Superior temporal gyrus (tissue), 1 donor: ENCODE data around the gene MYH15.
"Not testable (repeated sequence)": the region's sequence is repeated elsewhere in the genome, so short reads cannot be mapped to it uniquely, and the experiment has no call there.

Experiments
- DNase-seq: peaks from one replicate; pipeline ENCODE4 v3.0.0-alpha.2; 2016; ENCODE audit errors: extremely low spot score

The MYH15 gene

GRCh38 chr3:108388136-108389132, 122.0 kb downstream of the MYH15 start:
- DNase-seq: peak; percentile 57

GRCh38 chr3:108387063-108387462, 123.3 kb downstream of the MYH15 start:
- no peak for DNase-seq

- no peak for DNase-seq
Measured at GRCh38 chr3:108383306-108383705, 127.1 kb downstream of the MYH15 start.

- DNase-seq: no peak
Measured at GRCh38 chr3:108381529-108382140, 128.8 kb downstream of the MYH15 start.

DNA sequence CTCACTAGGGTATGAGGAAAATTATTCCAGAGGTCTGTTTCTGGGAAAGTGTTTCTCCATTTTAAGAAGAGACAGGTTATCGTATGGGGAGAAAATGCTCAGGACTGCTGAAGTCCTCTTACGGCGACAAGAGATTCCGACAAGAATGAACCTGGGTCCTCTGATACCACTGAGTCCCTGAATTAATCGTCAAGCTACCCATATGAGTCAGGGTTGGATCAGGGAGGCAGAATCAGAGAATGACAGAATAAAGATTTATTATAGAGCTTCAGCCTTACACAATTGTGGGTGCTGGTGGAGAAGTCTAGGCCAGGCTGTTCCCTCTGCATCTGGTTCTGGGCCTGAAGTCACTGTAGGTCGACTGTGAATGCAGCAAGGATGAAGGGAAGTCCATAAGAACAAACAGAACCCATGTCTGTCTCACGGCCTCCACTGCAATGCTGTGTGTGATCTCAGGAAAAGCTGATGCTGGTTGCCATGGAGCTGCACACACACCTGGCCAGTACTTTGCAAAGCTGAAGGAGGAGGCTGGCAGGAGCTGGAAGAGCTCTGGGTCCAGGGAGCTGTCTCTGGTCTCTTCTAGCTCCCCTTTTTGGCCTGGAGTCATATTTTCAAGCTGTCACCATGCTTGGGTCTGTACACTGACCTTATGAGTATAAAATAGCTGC, 130.1 kb downstream of the MYH15 start:
- DNase-seq: no peak

DNA sequence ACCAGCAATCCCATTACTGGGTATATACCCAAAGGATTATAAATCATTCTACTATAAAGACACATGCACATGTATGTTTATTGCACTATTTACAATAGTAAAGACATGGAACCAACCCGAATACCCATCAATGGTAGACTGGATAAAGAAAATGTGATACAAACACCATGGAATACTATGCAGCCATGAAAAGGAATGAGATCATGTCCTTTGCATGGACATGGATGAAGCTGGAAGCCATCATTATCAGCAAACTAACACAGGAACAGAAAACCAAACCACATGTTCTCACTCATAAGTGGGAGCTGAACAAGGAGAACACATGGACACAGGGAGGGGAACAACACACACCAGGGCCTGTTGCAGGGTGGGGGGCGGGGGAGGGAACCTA, 131.4 kb downstream of the MYH15 start:
- DNase-seq: not testable (repeated sequence)

DNA sequence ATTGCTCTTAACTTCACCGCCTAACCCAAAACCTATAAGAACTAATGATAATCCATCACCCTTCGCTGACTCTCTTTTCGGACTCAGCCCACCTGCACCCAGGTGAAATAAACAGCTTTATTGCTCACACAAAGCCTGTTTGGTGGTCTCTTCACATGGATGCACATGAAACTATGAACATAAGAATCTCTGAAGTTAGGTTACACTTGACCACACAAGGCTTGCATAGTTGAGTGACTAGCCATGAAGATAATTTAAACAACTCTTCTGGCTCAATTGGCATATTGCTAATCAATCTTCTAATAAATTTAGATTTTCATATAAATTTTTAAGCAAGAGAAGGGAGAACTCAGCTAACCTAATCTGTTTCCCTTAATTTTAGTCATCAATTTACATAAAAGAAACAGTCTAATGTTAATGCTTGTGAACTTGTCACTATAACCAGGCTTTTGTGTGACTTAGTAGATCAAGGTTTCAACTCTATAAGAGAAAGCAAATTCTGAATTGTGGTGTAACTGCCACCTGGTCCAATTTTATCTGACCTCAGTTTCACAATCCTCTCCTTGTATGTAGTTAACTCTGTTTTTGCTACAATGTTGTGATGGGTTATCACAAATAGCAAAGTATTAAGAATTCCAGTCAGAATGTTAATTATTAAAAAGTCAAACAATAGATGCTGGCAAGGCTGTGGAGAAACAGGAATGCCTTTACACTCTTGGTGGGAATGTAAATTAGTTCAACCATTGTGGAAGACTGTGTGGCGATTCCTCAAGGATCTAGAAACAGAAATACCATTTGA, 132.0 kb downstream of the MYH15 start:
- DNase-seq: no peak

DNA sequence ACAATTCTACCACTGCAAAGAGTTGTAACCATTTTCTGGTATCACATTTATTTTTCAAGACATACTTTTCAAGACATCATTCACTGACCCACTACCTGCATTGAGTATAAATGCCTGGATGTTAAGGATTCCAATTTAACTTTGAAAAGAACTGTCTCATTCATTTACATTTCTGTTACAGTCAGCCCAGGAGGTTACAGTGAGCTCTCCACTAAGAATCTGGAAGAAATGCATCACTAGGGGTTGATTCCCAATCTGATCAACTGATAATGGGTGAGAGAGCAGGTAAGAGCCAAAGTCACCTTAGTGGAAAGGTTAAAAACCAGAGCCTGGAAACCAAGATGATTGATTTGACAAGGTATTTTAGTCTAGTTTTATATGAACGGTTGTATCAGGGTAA, 133.0 kb downstream of the MYH15 start:
- DNase-seq: no peak

GRCh38 chr3:108376026-108376425, 134.4 kb downstream of the MYH15 start:
- DNase-seq: no peak

GRCh38 chr3:108359011-108359410, 151.4 kb downstream of the MYH15 start:
- peak; percentile 54 for DNase-seq

GRCh38 chr3:108357042-108357441, 153.4 kb downstream of the MYH15 start:
- DNase-seq: no peak

GRCh38 chr3:108354562-108354961, 155.8 kb downstream of the MYH15 start:
- no peak for DNase-seq

- no peak for DNase-seq
Measured at GRCh38 chr3:108352176-108352575, 158.2 kb downstream of the MYH15 start.

DNA sequence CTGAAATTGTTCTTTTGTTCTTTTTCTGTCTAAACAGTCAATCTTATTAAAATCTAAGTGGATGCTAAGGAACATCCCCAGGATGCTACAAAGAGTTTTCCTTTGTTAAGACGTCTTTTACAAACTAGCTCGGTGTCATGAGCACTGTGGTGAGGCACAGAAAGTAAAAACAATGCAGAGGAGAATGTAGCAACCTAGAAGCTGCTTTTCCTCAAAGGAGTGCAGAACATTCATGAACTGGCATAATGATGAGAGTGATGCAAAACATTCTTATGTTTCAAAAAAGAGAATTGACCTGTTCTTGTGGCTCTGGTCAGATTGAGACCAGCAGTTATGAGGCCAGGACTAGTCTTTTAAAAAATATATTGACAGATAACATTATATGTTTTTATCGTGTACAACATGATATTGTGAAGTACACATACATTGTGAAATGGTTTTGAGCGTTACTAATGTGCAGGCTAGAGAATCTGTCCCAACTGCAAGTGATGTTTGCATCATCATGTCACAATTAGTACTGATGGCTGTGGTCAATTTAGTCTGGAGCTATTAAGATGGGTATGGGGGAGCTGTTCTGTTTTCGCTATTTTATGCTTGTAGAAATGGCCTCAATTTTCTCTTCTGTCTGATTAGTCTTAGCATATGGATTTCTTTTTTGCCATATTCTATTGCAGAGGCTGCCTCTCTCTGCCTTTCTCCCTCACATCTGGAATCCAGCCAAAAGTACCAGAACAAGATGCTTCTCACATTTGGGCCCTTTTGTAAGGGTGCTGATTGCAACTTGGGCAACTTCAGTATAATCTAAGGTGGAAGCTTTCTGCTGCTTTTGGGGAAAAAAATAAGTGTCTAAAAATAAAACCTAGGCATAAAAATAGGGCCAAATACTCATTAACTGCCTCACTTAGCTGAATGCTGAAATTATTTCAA, 163.8 kb downstream of the MYH15 start:
- DNase-seq: peak; percentile 51

- DNase-seq: no peak
Measured at GRCh38 chr3:108345492-108346205, 164.7 kb downstream of the MYH15 start.

DNA sequence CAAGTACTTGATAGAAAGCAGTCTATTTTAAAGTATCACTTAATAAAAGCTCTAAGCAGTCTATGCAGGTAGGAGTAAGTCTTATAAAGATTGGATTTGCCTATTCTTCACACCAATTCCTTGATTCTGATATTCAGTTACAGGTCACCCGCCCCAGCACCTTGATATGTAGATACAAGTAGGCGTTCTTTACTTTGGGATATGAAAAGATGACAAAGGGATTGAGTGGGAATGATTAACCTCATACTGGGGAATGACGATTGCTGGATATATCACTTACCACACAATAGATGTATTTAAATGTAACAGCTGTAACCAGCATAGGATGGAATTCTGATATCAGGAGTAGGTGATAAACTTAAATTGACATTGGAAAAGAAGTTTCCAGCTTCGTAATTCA, 166.9 kb downstream of the MYH15 start:
- no peak for DNase-seq

DNA sequence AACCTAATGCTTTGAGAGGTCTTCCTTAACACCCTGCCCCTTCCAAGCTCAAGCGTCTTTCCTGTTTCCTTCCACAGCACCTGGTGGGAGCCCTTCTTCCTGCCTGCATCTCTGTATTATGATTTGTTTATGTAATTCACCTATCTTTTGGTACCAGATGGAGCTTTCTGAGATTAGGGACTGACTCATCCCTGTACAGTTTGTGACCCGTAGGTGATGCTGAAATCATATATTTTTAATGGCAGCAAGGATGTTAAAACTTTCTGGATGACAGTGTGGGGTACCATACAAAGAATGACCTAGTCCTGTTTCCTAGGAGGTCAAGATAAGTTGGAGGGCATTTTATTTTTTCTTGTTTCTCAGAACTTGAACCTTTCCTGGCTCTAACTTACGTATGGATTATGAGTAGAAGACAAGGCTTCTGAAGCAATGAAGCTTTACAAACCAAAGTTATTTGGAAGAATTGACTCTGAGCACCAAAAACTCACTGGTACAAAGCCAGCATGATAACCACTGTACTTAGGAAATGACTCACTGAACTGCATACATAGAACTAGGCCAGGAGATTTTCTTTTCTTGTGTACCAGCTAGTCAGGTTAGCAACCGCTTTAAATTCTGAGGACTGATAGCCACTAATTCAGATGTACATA, 167.4 kb downstream of the MYH15 start:
- peak; percentile 20 for DNase-seq

GRCh38 chr3:108341911-108342310, 168.5 kb downstream of the MYH15 start:
- DNase-seq: no peak

GRCh38 chr3:108338901-108339545, 171.4 kb downstream of the MYH15 start:
- DNase-seq: no peak
